GM19099 (cell line): ENCODE measurements around the gene NUBP1.

Experiments
- POLR2A ChIP-seq: IDR thresholded peaks from 3 replicates; pipeline ENCODE4 v1.6.1; 2011; ENCODE audit warnings: low read depth; ENCODE audit not compliant: insufficient read length; ENCODE audit errors: extremely low read depth

The NUBP1 gene

GRCh38 chr16:10769381-10769780 lies 25.7 kb downstream of the NUBP1 start:
- TF ChIP-seq POLR2A, result no peak

- no peak for TF ChIP-seq POLR2A
Observed at GRCh38 chr16:10770907-10771306, 27.3 kb downstream of the NUBP1 start.

GRCh38 chr16:10776280-10776679 lies 32.6 kb downstream of the NUBP1 start:
- no peak for TF ChIP-seq POLR2A

- no peak for TF ChIP-seq POLR2A
Observed at GRCh38 chr16:10777356-10777755, 33.7 kb downstream of the NUBP1 start.

GRCh38 chr16:10780628-10781027 lies 37.0 kb downstream of the NUBP1 start:
- TF ChIP-seq POLR2A, result no peak

- no peak for TF ChIP-seq POLR2A
Observed at GRCh38 chr16:10782628-10783027, 39.0 kb downstream of the NUBP1 start.

GRCh38 chr16:10787304-10787703 lies 43.7 kb downstream of the NUBP1 start:
- no peak for TF ChIP-seq POLR2A

GRCh38 chr16:10791048-10791447 lies 47.4 kb downstream of the NUBP1 start:
- no peak for TF ChIP-seq POLR2A

- no peak for TF ChIP-seq POLR2A
Observed at GRCh38 chr16:10799736-10800135, 56.1 kb downstream of the NUBP1 start.

- TF ChIP-seq POLR2A, result no peak
Observed at GRCh38 chr16:10805334-10805733, 61.7 kb downstream of the NUBP1 start.

- no peak for TF ChIP-seq POLR2A
Observed at GRCh38 chr16:10806698-10807097, 63.1 kb downstream of the NUBP1 start.

GRCh38 chr16:10808218-10808617 lies 64.6 kb downstream of the NUBP1 start:
- no peak for TF ChIP-seq POLR2A

GRCh38 chr16:10808850-10809249 lies 65.2 kb downstream of the NUBP1 start:
- no peak for TF ChIP-seq POLR2A

- no peak for TF ChIP-seq POLR2A
Observed at GRCh38 chr16:10809706-10810105, 66.1 kb downstream of the NUBP1 start.

- TF ChIP-seq POLR2A, result peak; percentile 27
Observed at GRCh38 chr16:10812312-10813098, 68.9 kb downstream of the NUBP1 start.

- TF ChIP-seq POLR2A, result no peak
Observed at GRCh38 chr16:10813099-10813455, 69.4 kb downstream of the NUBP1 start.

GRCh38 chr16:10817514-10817913 lies 73.9 kb downstream of the NUBP1 start:
- TF ChIP-seq POLR2A, result no peak
